NCI-H82 (cell line): ENCODE measurements around the gene TMEM131.
"Not testable (repeated sequence)": the region's sequence is repeated elsewhere in the genome, so short reads cannot be mapped to it uniquely, and the experiment has no call there.

Source experiments
- DNase-seq: peaks from one replicate; lab custom pipeline; 2025; lab: John Stamatoyannopoulos, UW

TMEM131 gene

DNA sequence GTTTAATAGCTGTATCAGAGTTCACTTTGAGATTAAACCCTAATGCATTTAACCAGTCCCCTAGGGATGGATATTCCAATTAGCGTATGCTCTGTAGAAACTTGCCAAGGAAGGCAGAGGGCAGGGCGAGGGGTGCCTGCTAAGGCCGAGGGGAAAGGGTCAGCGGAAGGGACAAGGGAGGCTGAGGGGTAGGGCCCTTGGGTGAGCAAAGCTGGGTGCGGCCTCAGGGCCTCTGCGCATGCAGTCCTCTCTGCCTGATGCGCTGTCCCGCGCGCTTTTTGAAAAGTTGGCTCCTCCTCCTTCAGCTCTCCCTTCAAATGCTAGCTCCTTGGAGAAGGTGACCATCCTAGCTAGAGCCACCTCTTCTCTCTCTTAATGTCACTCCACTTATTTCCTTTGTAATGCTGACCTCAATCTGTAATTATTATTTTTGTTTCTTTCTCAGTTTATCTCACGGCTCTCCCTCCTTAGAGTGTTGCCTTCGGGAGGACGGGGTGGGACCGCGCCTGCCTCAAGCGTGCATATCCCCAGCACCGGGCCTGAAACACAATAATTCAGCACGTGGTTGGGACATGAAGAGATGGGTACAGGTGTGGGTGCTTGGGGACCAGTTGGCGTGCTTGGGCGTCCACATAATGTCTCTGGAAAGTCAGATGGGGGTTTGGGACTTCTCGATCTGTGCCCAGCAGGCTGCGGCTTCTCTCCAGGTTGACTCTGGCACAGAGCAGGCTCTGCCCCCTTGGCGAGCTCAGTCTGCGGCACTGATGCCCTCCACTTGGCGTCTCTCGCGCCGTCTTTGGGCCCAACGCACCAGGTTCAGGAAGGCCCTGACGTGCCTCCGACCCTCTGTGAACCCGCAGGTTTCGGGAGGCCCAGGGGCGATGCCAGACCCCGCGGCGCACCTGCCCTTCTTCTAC is 272.3 kb downstream of the TMEM131 start:
- peak; percentile 75 for DNase-seq

DNA sequence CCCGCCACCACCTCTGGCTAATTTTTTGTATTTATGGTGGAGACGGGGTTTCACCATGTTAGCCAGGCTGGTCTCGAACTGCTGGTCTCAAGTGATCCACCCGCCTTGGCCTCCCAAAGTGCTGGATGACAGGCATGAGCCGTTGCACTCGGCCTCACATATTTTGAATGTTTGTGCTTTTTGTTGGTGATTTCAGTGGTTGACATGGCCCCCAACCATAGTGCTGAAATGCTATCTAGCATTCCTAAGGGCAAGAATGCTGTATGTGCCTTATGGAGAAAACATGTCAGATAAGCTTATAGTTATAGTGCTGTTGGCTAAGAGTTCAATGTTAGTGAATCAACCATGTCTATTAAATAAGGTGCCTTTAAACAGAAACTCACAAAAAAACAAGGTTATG is 273.5 kb downstream of the TMEM131 start:
- DNase-seq: no peak

DNA sequence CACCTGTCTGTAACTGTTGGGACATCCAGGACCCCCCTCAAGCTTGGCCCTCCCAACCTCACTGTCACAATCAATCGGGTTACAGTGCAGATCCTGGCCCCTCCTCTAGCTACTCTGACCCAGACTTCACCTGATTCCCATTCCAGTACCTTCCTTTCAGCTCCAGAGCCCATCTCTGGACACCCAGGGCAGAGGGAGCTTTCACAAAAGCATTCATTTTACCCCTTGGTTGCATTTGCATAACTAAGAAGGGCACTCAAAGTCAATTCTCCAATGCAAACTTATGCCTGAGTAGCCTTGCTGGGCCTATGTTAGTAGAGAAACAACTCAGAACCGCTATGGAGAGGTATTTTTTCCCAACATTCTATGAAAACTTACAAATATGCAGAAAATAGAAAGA is 275.0 kb downstream of the TMEM131 start:
- DNase-seq: no peak

GRCh38 chr2:97719362-97720155 is 276.2 kb downstream of the TMEM131 start:
- DNase-seq: no peak

- DNase-seq: no peak
Observed at GRCh38 chr2:97718942-97719341, 276.8 kb downstream of the TMEM131 start.

- no peak for DNase-seq
Observed at GRCh38 chr2:97718051-97718882, 277.5 kb downstream of the TMEM131 start.

DNA sequence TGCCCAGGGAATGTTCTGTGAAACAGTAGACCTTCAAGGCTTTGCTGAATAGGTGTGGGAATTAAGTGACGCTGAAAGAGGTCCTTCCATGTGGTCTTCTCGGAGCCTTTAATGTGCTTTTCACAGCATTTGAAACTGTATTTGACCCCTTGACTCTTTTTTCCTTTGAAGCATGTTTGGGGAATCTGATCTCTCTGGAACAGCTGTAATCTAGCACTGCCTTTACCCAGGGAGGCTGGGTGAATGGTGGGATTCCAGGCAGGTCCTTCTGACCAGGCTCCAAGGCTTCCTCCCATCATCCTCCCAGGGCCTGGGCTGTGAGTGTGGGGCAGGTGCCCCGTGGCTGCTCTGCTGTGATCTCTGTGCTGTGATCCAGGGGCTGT is 278.1 kb downstream of the TMEM131 start:
- no peak for DNase-seq

- DNase-seq: no peak
Observed at GRCh38 chr2:97716695-97717612, 278.8 kb downstream of the TMEM131 start.

DNA sequence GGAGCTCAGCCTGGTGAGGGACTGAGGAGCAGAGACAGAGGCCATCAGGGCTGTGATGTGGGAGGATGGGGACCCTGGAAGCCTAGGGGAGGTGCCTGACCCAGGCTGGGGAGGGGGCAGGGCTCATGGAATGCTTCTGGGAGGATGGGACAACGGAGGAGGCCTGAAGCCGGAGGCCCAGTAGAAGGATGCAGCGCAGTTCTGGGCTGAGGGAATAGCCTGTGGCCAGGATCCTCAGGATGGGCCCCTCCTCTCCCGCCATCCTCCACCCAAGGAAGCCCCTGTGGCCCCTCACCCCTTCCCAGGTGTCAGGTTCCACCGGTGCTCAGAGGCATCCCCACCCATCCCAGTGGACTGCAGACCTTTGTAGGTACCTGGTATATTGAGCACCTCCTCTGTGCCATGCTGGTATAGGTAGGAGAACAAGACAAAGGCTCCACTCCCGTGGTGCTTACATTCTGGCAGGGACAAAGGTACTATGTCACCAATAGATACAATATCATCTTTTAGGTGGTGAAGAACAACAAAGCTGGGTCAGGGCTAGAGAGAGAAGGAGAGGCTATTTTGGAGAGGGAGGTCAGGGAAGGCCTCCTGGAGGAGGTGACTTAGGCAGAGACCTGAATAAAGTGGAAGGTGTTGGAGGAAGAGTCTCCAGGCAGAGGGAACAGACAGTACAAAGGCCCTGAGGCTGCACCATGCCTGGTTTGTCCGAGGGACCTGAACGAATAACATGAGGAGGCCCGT is 279.6 kb downstream of the TMEM131 start:
- DNase-seq: no peak

DNA sequence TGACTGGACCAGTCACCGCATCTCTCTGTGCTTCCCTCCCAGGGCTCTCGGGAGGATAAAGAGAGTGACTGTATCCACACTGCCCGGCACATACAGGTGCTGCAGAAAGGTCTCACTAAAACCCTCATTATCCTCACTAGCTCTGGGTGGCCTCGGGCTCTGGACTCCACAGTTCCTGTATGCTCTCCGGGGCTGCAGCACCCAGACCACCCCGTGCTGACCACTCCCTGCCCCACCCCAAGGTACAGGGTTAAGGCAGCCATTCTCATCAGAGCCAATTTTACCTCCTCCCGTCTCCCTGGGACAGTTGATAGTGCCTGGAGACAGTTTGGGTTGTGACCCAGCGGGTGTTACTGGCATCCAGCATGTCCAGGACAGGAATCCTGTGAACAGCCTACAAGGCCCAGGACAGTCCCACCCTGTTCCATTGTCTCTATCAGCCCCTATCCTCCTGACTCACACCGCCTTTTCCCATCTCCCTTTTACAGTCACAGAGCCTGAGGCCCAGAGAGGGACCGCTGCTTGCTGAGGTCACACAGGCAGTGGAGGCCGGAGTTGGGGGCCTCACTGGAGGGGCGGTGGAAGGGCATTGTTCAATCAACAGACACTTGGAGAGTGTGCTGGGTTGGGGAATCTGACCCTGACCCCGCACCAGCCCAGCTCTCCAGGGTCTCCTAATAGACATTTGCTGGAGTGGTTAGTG is 280.6 kb downstream of the TMEM131 start:
- no peak for DNase-seq

DNA sequence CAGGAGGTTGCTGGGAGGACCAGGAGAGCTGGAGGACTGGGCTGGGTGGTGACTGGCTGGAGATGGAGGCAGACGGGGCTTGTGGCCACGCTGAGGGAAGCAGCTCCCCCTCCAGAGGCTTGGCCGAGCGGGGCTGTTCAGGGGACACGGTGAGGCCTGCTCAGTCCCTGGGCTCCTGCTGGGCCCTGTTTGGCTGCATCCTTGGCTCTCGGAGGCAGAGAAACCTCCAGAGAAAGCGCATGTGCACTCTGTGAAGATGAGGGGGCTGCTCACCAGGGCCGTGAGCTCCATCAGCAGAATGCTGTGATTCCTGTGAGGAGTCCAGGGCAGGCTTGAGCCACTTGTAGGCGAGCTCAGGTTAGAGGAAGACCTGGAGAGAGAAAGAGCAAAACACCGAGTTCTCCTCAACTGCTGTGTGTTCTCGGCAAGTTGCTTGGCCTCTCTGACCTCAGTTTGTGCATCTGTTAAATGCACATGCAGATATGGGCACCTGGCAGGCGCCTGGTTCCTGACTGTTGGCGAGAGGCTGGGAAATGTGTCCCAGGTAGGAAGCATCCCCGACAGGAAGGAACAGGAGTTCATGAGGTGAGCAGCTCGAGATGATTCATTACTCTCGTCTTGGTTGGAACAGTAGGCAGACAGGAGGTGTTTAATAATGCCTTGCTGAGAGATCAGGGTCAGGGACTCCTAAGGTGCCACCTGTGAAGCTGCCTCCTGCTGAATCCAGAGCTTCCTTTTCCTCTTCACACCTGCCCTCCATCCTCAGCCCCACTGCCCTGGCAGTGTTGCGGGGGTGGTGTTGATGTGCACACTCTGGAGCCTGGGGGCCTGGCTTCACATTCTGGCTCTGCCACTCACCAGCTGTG is 281.4 kb downstream of the TMEM131 start:
- no peak for DNase-seq

- no peak for DNase-seq
Observed at GRCh38 chr2:97713296-97714083, 282.3 kb downstream of the TMEM131 start, which contains the start of gene ZAP70. TSS of gene ZAP70 (plus strand) at chr2:97713576. CDS start at chr2:97724037, 10,461 bp downstream.

DNA sequence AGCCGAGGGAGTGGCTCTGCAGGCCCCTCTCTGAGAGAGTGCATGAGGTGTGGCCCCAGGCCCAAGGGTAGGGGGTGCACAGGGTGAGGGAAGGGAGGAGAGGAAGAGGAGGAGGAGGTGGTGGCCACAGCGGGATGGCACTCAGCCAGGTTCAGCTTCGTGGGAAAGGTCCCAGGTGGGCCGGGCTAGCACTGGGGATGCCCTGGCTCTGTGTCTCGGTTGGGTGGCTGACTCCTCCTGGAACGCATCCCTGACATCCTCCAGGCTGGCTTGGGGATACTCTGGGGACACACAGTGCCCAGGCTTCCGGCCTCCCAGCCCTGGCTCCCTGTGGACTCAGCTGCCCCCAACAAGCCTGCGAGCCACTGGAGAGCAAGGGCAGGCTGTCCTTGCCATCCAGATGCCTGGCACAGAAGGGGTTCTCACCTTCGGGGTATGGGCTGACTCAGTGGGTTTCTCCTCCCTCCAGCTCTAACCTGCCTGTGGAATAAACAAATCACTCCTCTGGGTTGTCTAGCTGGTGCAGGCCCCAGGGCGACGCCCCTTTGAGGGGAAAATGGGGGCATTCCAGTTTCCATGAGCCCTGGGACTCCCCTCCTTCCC is 283.0 kb downstream of the TMEM131 start:
- DNase-seq: no peak

DNA sequence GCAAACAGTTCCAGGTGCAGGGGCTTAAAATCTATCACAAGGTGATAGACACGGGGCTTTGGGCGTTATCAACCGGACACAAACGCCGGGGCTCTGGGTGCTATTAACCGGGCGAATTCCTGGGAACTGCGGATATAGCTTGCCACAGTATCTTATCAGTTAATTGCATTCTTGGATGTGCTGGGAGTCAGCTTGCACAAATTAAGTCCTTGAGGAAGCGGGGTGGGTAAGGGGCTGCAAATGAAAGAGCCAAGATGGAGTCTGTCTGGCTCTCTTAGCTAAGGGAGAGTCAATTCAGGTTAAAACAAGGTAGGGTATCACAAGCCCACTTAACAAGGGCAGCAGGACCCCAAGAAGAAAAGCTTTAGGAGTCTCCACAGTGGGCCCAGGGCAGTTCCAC is 283.6 kb downstream of the TMEM131 start:
- not testable (repeated sequence) for DNase-seq

GRCh38 chr2:97711394-97711711 is 284.4 kb downstream of the TMEM131 start:
- DNase-seq: no peak

DNA sequence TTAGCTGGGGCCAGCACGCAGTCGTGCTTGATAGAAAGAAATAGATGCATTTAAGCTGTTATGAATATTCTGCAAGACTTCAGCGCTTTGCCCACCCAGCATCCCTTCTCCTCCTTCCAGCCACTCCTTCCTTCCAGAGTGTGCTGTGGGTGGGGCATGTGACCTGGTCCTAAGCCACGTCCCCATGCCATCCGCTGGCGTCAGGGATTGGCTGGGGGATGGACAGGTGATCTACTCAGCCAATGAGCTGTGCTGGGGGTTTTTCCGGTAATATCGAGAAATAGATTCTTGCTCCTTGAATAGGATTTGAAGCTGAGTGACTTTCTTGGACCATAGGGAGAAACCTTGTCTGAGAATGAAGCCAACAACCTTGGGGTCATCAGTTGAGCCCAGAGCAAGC is 287.1 kb downstream of the TMEM131 start:
- DNase-seq: no peak

DNA sequence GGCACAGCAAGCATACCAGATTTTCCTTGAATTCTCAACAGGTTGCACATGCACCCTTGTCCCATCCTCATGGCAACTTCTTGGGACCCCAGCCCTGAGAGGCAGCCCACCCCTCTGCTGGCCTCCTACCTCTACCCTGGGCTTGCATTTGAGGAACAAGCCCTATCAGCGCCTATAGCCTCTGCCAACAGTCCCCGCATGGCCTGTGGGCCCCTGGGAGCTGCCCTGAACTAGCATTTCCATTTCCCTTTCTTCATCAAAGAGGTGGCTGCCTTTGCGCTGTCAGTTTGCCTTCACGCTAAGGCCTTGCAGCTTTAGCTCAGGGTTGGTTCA is 287.7 kb downstream of the TMEM131 start:
- no peak for DNase-seq
